Mesendoderm (in vitro differentiated cells): ENCODE data around the gene FGF18.

Experiments used
- DNase-seq: peaks from one replicate; pipeline ENCODE4 v3.0.0; 2013
- H2AK5ac ChIP-seq: 2 replicates; pipeline ENCODE4 v1.6.1; 2013; ENCODE audit warnings: low read length, inconsistent platforms
- H2BK120ac ChIP-seq: 2 replicates; pipeline ENCODE4 v1.6.1; 2013; ENCODE audit warnings: low read depth, mild to moderate bottlenecking, low read length, moderate library complexity, mixed read lengths
- H2BK15ac ChIP-seq: replicated peaks from 2 replicates; pipeline ENCODE4 v1.6.1; 2013; ENCODE audit warnings: low read depth, mild to moderate bottlenecking, moderate library complexity
- H2BK5ac ChIP-seq: 2 replicates; pipeline ENCODE4 v1.6.1; 2013; ENCODE audit warnings: low read length, inconsistent platforms
- H3K18ac ChIP-seq: 2 replicates; pipeline ENCODE4 v1.6.1; 2013; ENCODE audit warnings: mild to moderate bottlenecking, low read length, mixed read lengths
- H3K23ac ChIP-seq: one replicate; pipeline ENCODE4 v1.6.1; 2013; ENCODE audit warnings: low read length
- H3K27ac ChIP-seq: 2 replicates; pipeline ENCODE4 v1.5.1; 2013; ENCODE audit warnings: low read depth, mild to moderate bottlenecking, inconsistent platforms, low read length, moderate library complexity
- H3K27me3 ChIP-seq: 2 replicates; pipeline ENCODE4 v1.6.1; 2013; ENCODE audit warnings: low read length, control low read depth, mild to moderate bottlenecking, inconsistent platforms; ENCODE audit not compliant: insufficient read depth, poor library complexity
- H3K36me3 ChIP-seq: 2 replicates; pipeline ENCODE4 v1.6.1; 2013; ENCODE audit warnings: low read length, inconsistent platforms; ENCODE audit not compliant: control insufficient read depth, insufficient read depth
- H3K4ac ChIP-seq: one replicate; pipeline ENCODE4 v1.6.1; 2013; ENCODE audit warnings: low read depth, mild to moderate bottlenecking, low read length, moderate library complexity
- H3K4me1 ChIP-seq: 2 replicates; pipeline ENCODE4 v1.6.1; 2013; ENCODE audit warnings: low read depth, low read length, inconsistent platforms; ENCODE audit not compliant: control insufficient read depth
- H3K4me2 ChIP-seq: 2 replicates; pipeline ENCODE4 v1.6.1; 2013; ENCODE audit warnings: low read length
- H3K4me3 ChIP-seq: 2 replicates; pipeline ENCODE4 v1.5.1; 2013; ENCODE audit warnings: mild to moderate bottlenecking, low read length
- H3K56ac ChIP-seq: one replicate; pipeline ENCODE4 v1.6.1; 2013; ENCODE audit warnings: low read length
- H3K79me1 ChIP-seq: 2 replicates; pipeline ENCODE4 v1.6.1; 2013; ENCODE audit warnings: low read length, inconsistent platforms
- H3K79me2 ChIP-seq: 2 replicates; pipeline ENCODE4 v1.6.1; 2013; ENCODE audit warnings: mild to moderate bottlenecking, low read length; ENCODE audit not compliant: control insufficient read depth, insufficient read depth
- H3K9ac ChIP-seq: 2 replicates; pipeline ENCODE4 v1.6.1; 2013; ENCODE audit warnings: low read length, inconsistent platforms
- H4K5ac ChIP-seq: one replicate; pipeline ENCODE4 v1.6.1; 2013; ENCODE audit warnings: low read length
- H4K8ac ChIP-seq: one replicate; pipeline ENCODE4 v1.6.1; 2013; ENCODE audit warnings: low read depth, mild to moderate bottlenecking, control low read depth, low read length, moderate library complexity
- WGBS: extraction: QIAGEN DNeasy Blood & Tissue Kit; methylation state at CpG from one replicate; pipeline ENCODE4 v1.1.7; 2013; ENCODE audit warnings: low lambda C conversion rate, missing lambda C conversion rate; ENCODE audit not compliant: insufficient coverage; ENCODE audit errors: extremely low coverage; 5-methylcytosine and 5-hydroxymethylcytosine counted together

FGF18 gene

GRCh38 chr5:171492781-171493180 is 73.3 kb downstream of the FGF18 start:
- H3K56ac ChIP-seq = no peak overlapping the region
- no peak overlapping the region for H3K18ac ChIP-seq
- no peaks in the 10 kb centered on the region for H3K36me3 ChIP-seq
- no peak overlapping the region for H3K27ac ChIP-seq
- no peaks in the 10 kb centered on the region for H3K79me2 ChIP-seq
- H2AK5ac ChIP-seq = no peak overlapping the region
- H3K27me3 ChIP-seq = no peaks in the 10 kb centered on the region
- H2BK120ac ChIP-seq = no peak overlapping the region
- H3K9ac ChIP-seq = no peak overlapping the region
- H2BK15ac ChIP-seq = no peak overlapping the region
- no peak overlapping the region for H3K23ac ChIP-seq
- WGBS = no CpG with 5 or more reads among the region's 10 CpGs
- H3K4me2 ChIP-seq = no peak overlapping the region
- H3K79me1 ChIP-seq = no peaks in the 10 kb centered on the region
- no peak overlapping the region for H3K4ac ChIP-seq
- H3K4me3 ChIP-seq = no peak overlapping the region
- H4K8ac ChIP-seq = no peak overlapping the region
- H4K5ac ChIP-seq = no peak overlapping the region
- H2BK5ac ChIP-seq = no peak overlapping the region
- peak; percentile 74 for DNase-seq
- peaks cover 8% of the 10 kb centered on the region for H3K4me1 ChIP-seq

- H3K9ac ChIP-seq = peak overlapping the region; percentile 29
- WGBS = no CpG with 5 or more reads among the region's 14 CpGs
- peak overlapping the region; percentile 68 for H3K23ac ChIP-seq
- no peak overlapping the region for H3K27ac ChIP-seq
- DNase-seq = no peak
- H3K4me1 ChIP-seq = peaks cover 8% of the 10 kb centered on the region
- H3K79me2 ChIP-seq = no peaks in the 10 kb centered on the region
- H4K8ac ChIP-seq = no peak overlapping the region
- H2BK15ac ChIP-seq = no peak overlapping the region
- H3K4ac ChIP-seq = no peak overlapping the region
- H3K56ac ChIP-seq = peak overlapping the region; percentile 49
- H3K79me1 ChIP-seq = no peaks in the 10 kb centered on the region
- H3K18ac ChIP-seq = peak overlapping the region; percentile 16
- H2BK120ac ChIP-seq = no peak overlapping the region
- no peak overlapping the region for H4K5ac ChIP-seq
- H3K36me3 ChIP-seq = no peaks in the 10 kb centered on the region
- no peaks in the 10 kb centered on the region for H3K27me3 ChIP-seq
- H2BK5ac ChIP-seq = peak overlapping the region; percentile 38
- no peak overlapping the region for H3K4me2 ChIP-seq
- no peak overlapping the region for H3K4me3 ChIP-seq
- peak overlapping the region; percentile 62 for H2AK5ac ChIP-seq
These were observed 74.4 kb downstream of the FGF18 start for GRCh38 chr5:171493646-171494393.

- peaks cover 8% of the 10 kb centered on the region for H3K4me1 ChIP-seq
- no peak overlapping the region for H2BK5ac ChIP-seq
- H4K8ac ChIP-seq = no peak overlapping the region
- no peak overlapping the region for H3K4ac ChIP-seq
- no peaks in the 10 kb centered on the region for H3K27me3 ChIP-seq
- no peaks in the 10 kb centered on the region for H3K79me2 ChIP-seq
- H3K4me2 ChIP-seq = no peak overlapping the region
- H3K18ac ChIP-seq = peak overlapping the region; percentile 16
- DNase-seq = peak; percentile 89
- H3K56ac ChIP-seq = peak overlapping the region; percentile 49
- no peak overlapping the region for H3K4me3 ChIP-seq
- H3K23ac ChIP-seq = no peak overlapping the region
- no peak overlapping the region for H2AK5ac ChIP-seq
- peak overlapping the region; percentile 23 for H3K9ac ChIP-seq
- no peak overlapping the region for H2BK120ac ChIP-seq
- WGBS = no CpG with 5 or more reads among the region's 17 CpGs
- no peaks in the 10 kb centered on the region for H3K79me1 ChIP-seq
- H4K5ac ChIP-seq = peak overlapping the region; percentile 23
- no peaks in the 10 kb centered on the region for H3K36me3 ChIP-seq
- no peak overlapping the region for H3K27ac ChIP-seq
- H2BK15ac ChIP-seq = no peak overlapping the region
These were observed 75.1 kb downstream of the FGF18 start for GRCh38 chr5:171494452-171495121.

GRCh38 chr5:171495122-171495700 is 75.8 kb downstream of the FGF18 start:
- no peak overlapping the region for H2BK5ac ChIP-seq

GRCh38 chr5:171496456-171496855 is 77.0 kb downstream of the FGF18 start:
- H3K79me1 ChIP-seq = no peaks in the 10 kb centered on the region
- H3K4me2 ChIP-seq = no peak overlapping the region
- DNase-seq = no peak
- no peak overlapping the region for H4K5ac ChIP-seq
- no peak overlapping the region for H2BK5ac ChIP-seq
- H3K9ac ChIP-seq = no peak overlapping the region
- H3K4me3 ChIP-seq = no peak overlapping the region
- H2BK15ac ChIP-seq = no peak overlapping the region
- H3K4ac ChIP-seq = no peak overlapping the region
- WGBS = no CpG with 5 or more reads among the region's 3 CpGs
- H3K4me1 ChIP-seq = peaks cover 8% of the 10 kb centered on the region
- no peak overlapping the region for H2BK120ac ChIP-seq
- no peak overlapping the region for H3K27ac ChIP-seq
- H3K23ac ChIP-seq = no peak overlapping the region
- no peak overlapping the region for H3K18ac ChIP-seq
- H3K79me2 ChIP-seq = no peaks in the 10 kb centered on the region
- H3K27me3 ChIP-seq = no peaks in the 10 kb centered on the region
- H3K56ac ChIP-seq = no peak overlapping the region
- no peak overlapping the region for H2AK5ac ChIP-seq
- no peaks in the 10 kb centered on the region for H3K36me3 ChIP-seq
- H4K8ac ChIP-seq = no peak overlapping the region

More at GRCh38 chr5:171495122-171495700, 75.8 kb downstream of the FGF18 start:
- Histone ChIP-seq H2BK15ac (no peak overlapping the region), H3K4ac (no peak overlapping the region), H4K5ac (no peak overlapping the region), H3K27ac (no peak overlapping the region), H3K18ac (peak overlapping the region; percentile 16), H3K4me3 (no peak overlapping the region), H3K4me2 (no peak overlapping the region), H3K79me2 (no peaks in the 10 kb centered on the region), H3K23ac (no peak overlapping the region), H3K36me3 (no peaks in the 10 kb centered on the region), H3K56ac (peak overlapping the region; percentile 49), H2BK120ac (no peak overlapping the region), H2AK5ac (no peak overlapping the region), H3K79me1 (no peaks in the 10 kb centered on the region), H3K27me3 (no peaks in the 10 kb centered on the region), H3K4me1 (peaks cover 8% of the 10 kb centered on the region), H4K8ac (no peak overlapping the region), H3K9ac (no peak overlapping the region)
- peak; percentile 63 for DNase-seq
- WGBS = no CpG with 5 or more reads among the region's 5 CpGs
